SK-N-MC (cell line): ENCODE results near the gene SH3RF1.

Source experiments
- DNase-seq: peaks from one replicate; pipeline ENCODE4 v3.0.0-alpha.2; 2011; ENCODE audit warnings: low read depth, low spot score
- H3K27ac ChIP-seq: fragments of 200-600 bp; sonication (generic); 2 replicates; pipeline ENCODE4 v1.5.1; 2016; ENCODE audit warnings: mixed run types
- H3K36me3 ChIP-seq: fragments of 200-600 bp; sonication (generic); 2 replicates; pipeline ENCODE4 v1.6.1; 2017; ENCODE audit warnings: antibody characterized with exemption, low read length, mixed read lengths; ENCODE audit not compliant: insufficient read depth
- H3K4me3 ChIP-seq: fragments of 200-600 bp; sonication (generic); 2 replicates; pipeline ENCODE4 v1.5.1; 2016
- H3K9ac ChIP-seq: fragments of 200-600 bp; sonication (generic); 2 replicates; pipeline ENCODE4 v1.8.0; 2017; ENCODE audit warnings: mixed run types, mixed read lengths; ENCODE audit not compliant: insufficient read length
- H3K9me3 ChIP-seq: fragments of 200-600 bp; sonication (generic); 2 replicates; pipeline ENCODE4 v1.6.1; 2017; ENCODE audit warnings: low read depth, mild to moderate bottlenecking, antibody characterized with exemption, low read length, moderate library complexity, mixed read lengths
- EZH2 ChIP-seq: fragments of 200-600 bp; sonication (generic); IDR thresholded peaks from one replicate; pipeline ENCODE4 v1.6.1; 2017; ENCODE audit warnings: antibody characterized with exemption
- FOXP2 ChIP-seq: optimal IDR thresholded peaks from 2 replicates; pipeline ENCODE3; 2011; ENCODE audit warnings: mild to moderate bottlenecking, moderate library complexity; ENCODE audit not compliant: insufficient read depth; ENCODE audit errors: extremely low read length, control extremely low read depth
- POLR2AphosphoS5 ChIP-seq: IDR thresholded peaks from 2 replicates; pipeline ENCODE4 v1.6.1; 2012; ENCODE audit warnings: mild to moderate bottlenecking, low read depth, low read length, borderline replicate concordance

SH3RF1 gene

DNA sequence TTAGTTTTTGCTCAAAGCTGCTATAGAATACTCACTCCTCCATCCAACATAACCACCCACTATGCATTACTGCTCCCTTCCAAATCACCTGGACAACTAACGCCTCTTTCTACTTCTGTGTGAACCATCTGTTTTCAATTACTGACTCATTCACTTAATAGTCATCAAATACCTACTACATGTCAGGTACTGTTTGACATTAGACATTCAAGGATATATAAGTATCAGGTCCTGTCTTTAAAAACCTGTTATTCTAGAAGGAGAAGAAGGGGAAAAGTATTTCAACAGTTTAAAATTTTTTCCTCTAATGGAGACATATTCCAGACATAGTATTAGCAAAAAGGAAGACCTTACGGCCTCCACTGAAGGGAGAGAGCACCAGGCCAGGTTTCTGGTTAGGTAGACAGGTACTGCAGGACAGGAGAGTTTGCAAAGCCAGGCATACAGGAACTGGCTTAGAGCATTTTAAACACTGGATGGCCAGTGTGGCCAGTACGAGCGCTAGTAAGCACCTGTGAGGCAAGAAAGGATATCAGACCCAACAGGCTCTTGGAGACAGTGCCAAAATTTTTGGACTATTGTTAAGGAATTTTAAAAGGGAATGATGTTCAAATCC lies 39.0 kb downstream of the SH3RF1 start:
- no peak overlapping the region for H3K4me3 ChIP-seq

DNA sequence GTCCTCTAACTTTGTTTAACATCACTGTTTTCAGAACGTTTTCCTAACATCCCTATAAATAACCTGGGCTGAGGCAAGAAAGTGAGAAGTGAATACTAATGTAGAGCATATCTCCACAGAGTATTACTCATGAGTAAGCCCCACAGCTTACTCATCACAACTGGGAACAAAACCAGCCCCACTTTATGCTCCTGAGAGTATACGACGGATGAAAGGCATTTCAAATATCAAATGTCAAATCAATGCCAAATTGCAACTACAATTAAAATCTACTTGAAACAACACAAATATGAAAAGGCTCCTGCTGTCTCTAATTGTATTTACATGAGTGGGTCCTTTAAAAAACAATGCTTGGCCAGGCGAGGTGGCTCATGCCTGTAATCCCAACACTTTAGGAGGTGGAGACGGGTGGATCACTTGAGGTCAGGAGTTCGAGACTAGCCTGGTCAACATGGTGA lies 41.2 kb downstream of the SH3RF1 start:
- Histone ChIP-seq H3K9me3 (no peaks in the 10 kb centered on the region), H3K4me3 (no peak overlapping the region), H3K36me3 (no peaks in the 10 kb centered on the region), H3K27ac (no peak overlapping the region), H3K9ac (no peak overlapping the region)
- no peak for TF ChIP-seq POLR2AphosphoS5
- no peak for DNase-seq

More for the DNA sequence above, 39.0 kb downstream of the SH3RF1 start:
- Histone ChIP-seq H3K9ac (no peak overlapping the region), H3K27ac (no peak overlapping the region), H3K9me3 (no peaks in the 10 kb centered on the region), H3K36me3 (no peaks in the 10 kb centered on the region)
- DNase-seq = no peak
- no peak for TF ChIP-seq POLR2AphosphoS5
- no peak for TF ChIP-seq EZH2
- TF ChIP-seq FOXP2 = no peak

DNA sequence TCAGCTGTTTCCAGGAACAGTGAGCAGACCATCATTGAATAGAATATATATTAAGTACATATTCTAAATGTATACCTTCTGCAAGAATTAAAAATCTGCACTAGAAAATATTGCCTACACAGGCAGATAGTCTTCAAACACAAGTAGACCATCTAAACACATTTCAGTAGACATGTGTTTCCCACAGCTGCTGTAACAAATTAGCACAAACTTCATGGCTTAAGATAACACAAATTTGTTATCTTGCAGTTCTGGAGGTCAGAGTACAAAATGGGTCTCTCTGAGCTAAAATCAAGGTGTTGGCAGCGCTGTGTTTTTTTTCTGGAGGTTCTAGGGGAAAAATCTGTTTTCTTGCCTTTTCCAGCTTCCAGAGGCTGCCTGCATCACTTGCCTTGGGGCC lies 42.7 kb downstream of the SH3RF1 start:
- Histone ChIP-seq H3K36me3 (no peaks in the 10 kb centered on the region), H3K4me3 (no peak overlapping the region), H3K9ac (no peak overlapping the region), H3K27ac (no peak overlapping the region), H3K9me3 (no peaks in the 10 kb centered on the region)
- DNase-seq = no peak
- TF ChIP-seq FOXP2 = no peak
- TF ChIP-seq EZH2 = no peak
- TF ChIP-seq POLR2AphosphoS5 = no peak

DNA sequence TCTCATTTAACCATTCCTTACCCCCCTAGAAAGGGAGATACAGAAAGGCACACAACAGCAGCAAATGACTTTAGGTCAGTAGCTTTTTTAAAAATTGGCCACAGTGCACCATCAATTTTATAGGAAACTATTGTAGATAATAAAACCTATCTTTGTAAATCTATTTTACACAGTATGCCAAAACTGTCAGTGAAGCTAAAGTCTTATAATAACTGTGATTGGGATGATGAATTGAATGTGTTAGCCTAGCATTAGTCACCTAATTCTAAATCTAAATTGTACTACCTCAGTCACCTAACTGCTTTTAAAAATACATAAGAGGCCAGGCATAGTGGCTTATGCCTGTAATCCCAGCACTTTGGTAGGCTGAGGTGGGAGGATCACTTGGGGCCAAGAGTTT lies 44.2 kb downstream of the SH3RF1 start:
- TF ChIP-seq POLR2AphosphoS5 (no peak), EZH2 (no peak), FOXP2 (no peak)
- no peaks in the 10 kb centered on the region for H3K9me3 ChIP-seq
- H3K4me3 ChIP-seq = no peak overlapping the region
- H3K27ac ChIP-seq = no peak overlapping the region
- H3K36me3 ChIP-seq = no peaks in the 10 kb centered on the region
- DNase-seq = no peak
- no peak overlapping the region for H3K9ac ChIP-seq

DNA sequence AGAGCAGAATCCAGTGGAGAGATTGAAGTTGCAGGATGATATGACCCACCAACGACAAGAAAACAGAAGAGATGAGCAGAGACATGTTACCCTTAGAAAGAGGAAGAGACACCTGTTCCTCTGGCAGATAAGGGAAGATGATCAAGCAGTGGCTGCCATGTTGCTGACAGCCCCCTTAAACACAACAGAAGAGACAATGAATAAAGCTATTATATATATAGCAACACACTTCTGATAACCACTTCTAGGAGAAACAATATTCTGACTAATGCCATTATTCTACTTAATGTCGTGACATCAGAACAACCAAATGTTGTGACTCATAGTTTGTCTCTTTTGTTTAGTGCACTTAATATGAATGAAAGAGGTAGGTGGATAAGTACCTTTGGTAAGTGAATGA lies 44.9 kb downstream of the SH3RF1 start:
- no peak overlapping the region for H3K27ac ChIP-seq
- H3K4me3 ChIP-seq = no peak overlapping the region
- H3K9ac ChIP-seq = no peak overlapping the region
- TF ChIP-seq POLR2AphosphoS5 (no peak), FOXP2 (no peak), EZH2 (no peak)
- DNase-seq = no peak
- no peaks in the 10 kb centered on the region for H3K36me3 ChIP-seq
- no peaks in the 10 kb centered on the region for H3K9me3 ChIP-seq

GRCh38 chr4:169225058-169225751 lies 45.6 kb downstream of the SH3RF1 start:
- no peak for DNase-seq
- no peaks in the 10 kb centered on the region for H3K36me3 ChIP-seq
- H3K27ac ChIP-seq = no peak overlapping the region
- no peak for TF ChIP-seq FOXP2
- TF ChIP-seq EZH2 = no peak
- TF ChIP-seq POLR2AphosphoS5 = no peak
- H3K9me3 ChIP-seq = no peaks in the 10 kb centered on the region
- no peak overlapping the region for H3K4me3 ChIP-seq
- no peak overlapping the region for H3K9ac ChIP-seq

- no peaks in the 10 kb centered on the region for H3K9me3 ChIP-seq
- DNase-seq = no peak
- no peak overlapping the region for H3K4me3 ChIP-seq
- no peak overlapping the region for H3K27ac ChIP-seq
- H3K36me3 ChIP-seq = no peaks in the 10 kb centered on the region
- TF ChIP-seq EZH2 (no peak), POLR2AphosphoS5 (no peak), FOXP2 (no peak)
- H3K9ac ChIP-seq = no peak overlapping the region
Observed at GRCh38 chr4:169222761-169223160, 48.0 kb downstream of the SH3RF1 start.

DNA sequence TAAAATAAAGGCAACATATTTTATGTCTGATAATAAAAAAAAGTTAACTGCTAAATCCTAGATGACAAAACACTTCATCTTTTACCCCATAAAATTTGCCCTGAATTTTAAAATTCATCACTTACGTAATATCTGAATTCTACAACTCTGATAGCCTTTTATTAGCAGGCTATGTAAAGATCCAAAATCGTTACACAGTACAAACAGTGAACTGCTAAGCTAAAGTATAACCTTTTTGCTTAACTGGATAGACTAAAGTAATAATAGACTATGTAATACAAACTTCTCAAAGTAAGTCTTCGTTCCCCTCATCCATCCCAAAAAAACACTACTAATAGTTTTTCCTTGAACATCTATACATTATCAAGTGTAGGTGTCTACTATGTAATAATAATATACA lies 49.1 kb downstream of the SH3RF1 start:
- Histone ChIP-seq H3K9me3 (no peaks in the 10 kb centered on the region), H3K9ac (no peak overlapping the region), H3K27ac (no peak overlapping the region), H3K36me3 (no peaks in the 10 kb centered on the region), H3K4me3 (no peak overlapping the region)
- DNase-seq = no peak
- TF ChIP-seq EZH2 = no peak
- no peak for TF ChIP-seq FOXP2
- no peak for TF ChIP-seq POLR2AphosphoS5

DNA sequence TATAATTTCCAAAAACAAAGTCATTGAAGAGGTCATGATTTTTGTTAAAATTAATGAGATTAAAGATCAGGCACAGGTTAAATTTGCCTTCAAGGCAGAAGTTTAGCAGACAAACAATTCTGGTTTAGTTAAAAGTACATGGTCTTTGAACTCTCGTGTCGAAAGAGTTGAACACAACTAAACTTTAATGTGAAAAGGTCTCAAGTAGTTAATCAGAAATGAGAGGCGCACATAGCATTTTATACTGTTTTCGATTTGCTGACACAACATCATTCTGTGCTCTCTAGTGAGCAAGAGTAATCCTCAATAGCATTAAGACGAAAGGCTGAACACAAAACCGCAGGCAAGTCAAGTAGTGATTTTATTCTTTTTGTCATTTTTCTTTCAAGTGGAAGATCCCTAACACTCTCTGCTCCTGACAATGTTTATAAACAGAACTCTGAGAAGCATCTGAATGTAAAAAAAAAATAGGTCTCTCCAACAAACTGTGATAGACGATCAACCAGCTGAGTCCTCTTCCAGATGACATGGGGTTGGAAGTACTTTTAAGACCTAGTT lies 49.8 kb downstream of the SH3RF1 start:
- no peaks in the 10 kb centered on the region for H3K36me3 ChIP-seq
- no peaks in the 10 kb centered on the region for H3K9me3 ChIP-seq
- no peak overlapping the region for H3K9ac ChIP-seq
- no peak for TF ChIP-seq POLR2AphosphoS5
- TF ChIP-seq FOXP2 = no peak
- TF ChIP-seq EZH2 = no peak
- H3K4me3 ChIP-seq = no peak overlapping the region
- DNase-seq = no peak
- H3K27ac ChIP-seq = no peak overlapping the region
